Raji (cell line): ENCODE results near the gene LTA4H.

Experiments
- POLR2A ChIP-seq: IDR thresholded peaks from 2 replicates; pipeline ENCODE4 v1.6.1; 2011; ENCODE audit warnings: low read depth, low read length, control low read depth; ENCODE audit not compliant: insufficient read depth

LTA4H gene

DNA sequence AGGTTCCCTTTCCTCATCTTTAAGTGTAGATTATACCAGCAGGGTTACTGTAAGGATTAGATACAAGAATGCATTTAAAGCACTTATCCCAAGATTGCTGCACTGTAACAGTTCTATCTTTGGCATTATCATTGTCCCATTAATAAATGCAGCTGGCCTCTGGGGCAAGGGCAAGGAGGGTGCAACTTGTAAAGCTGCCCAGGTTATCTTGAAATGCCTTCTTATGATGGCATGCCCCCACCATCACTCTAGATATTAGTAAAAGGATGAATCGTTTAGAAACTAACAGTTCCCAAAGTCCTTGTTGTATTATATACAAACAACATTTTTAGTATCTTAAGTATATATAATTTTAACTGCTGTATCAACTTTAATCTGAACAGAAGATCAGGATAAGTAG lies 6.8 kb downstream of the LTA4H start:
- no peak for TF ChIP-seq POLR2A

DNA sequence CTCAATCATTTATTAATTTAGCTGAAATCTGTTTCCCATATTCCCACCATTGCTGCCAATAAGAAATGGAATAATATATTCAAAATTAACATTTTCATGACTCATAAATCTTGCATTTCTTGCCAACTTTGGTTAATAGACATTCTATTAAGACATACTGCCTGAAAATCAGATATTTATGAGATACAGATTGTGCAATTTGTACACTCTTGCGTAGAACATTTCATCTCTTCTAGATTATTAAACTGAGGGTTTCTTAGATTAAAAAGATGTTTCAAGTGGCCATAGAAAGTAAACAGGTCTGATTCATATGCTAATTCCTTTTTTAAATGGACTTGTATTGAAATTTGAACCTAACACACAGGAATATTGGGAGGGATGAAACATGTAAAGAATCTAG lies 9.1 kb downstream of the LTA4H start:
- TF ChIP-seq POLR2A = no peak

DNA sequence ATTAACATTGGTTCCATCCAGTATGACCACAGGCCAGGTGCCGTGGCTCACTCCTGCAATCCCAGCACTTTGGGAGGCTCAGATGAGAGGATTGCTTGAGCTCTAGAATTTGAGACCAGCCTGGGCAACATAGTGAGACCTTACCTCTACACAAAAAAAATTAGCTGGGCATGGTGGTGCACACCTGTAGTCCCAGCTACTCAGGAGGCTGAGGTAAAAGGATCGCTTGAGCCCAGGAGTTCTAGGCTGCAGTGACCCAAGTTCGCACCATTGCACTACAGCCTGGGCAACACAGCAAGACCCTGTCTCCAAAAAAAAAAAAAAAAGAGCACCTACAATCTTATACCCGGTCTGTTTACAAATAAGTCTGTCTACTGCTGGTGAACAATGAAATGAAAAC lies 9.9 kb downstream of the LTA4H start:
- no peak for TF ChIP-seq POLR2A

- no peak for TF ChIP-seq POLR2A
These were observed 14.9 kb downstream of the LTA4H start for GRCh38 chr12:96020314-96021003.

GRCh38 chr12:96015672-96016071 lies 19.7 kb downstream of the LTA4H start:
- TF ChIP-seq POLR2A = no peak

GRCh38 chr12:96014943-96015599 lies 20.3 kb downstream of the LTA4H start:
- no peak for TF ChIP-seq POLR2A

DNA sequence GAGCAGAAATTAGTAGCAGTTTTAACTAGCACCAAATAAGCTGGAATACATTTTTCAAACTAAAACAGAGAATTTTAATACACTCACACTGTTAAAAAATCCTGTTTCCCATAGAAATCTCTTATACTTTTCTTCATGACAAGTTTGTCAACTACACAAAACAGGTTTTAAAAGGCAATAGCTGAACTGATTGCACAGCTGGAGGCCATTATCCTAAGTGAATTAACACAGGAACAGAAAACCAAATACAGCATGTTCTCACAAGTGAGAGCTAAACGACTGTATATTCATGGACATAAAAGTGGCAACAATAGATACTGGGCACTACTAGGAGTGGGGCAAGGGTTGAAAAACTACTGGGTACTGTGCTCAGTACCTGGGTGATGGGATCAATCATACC lies 27.7 kb downstream of the LTA4H start:
- no peak for TF ChIP-seq POLR2A

- TF ChIP-seq POLR2A = no peak
These were observed 28.7 kb downstream of the LTA4H start for GRCh38 chr12:96006727-96007126.

DNA sequence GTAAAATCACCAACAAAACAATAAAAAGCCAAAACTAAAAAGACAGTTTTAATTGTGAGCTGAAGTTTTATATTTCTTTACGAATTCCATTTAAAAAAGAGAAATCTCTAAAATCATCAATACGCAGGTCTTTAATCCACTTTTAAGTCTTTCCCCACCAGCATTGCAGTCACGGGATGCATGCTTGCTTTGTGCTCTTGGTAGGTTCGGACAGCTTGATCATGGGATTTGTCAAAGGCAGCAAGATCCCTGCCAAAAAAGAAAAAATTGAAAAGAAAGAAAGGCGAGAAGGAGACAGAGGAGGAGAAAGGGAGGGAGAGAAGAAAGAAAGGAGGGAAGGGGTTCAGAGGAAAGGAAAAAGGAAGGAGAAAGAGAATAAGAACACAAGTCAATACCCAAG lies 34.5 kb downstream of the LTA4H start:
- no peak for TF ChIP-seq POLR2A

GRCh38 chr12:95999484-95999883 lies 35.9 kb downstream of the LTA4H start:
- no peak for TF ChIP-seq POLR2A

DNA sequence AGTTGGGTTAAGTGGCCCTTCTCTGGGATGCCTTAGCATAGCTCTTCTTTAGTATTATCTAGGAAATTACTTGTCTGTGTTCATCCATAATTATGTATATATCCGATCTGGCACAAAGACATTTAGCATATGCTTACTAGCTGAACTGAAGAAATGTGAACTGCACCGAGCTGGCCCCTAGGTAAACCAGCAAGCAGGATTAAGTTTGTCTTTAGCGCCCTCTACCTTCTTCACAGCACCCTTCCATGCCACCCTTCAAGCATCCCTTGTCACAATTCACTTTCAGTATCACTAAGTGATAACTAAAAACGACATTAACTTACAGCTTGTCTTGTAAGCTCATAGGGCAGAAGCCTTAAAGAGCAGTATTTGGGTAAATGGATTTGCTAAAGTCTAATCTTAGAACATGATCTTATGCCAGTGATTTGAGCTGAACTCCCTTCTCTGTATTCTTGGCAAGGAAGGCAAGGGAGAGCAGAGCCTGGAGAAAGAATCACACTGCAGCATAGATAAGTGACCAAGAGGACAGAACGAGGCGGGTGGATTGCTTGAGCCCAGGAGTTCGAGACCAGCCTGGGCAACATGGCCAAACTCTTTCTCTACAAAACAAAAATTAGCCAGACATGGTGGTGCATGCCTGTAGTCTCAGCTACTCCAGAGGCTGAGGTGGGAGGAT lies 36.6 kb downstream of the LTA4H start:
- TF ChIP-seq POLR2A = no peak

GRCh38 chr12:95997911-95998510 lies 37.4 kb downstream of the LTA4H start:
- no peak for TF ChIP-seq POLR2A

- no peak for TF ChIP-seq POLR2A
These were observed 38.1 kb downstream of the LTA4H start for GRCh38 chr12:95997276-95997675.

DNA sequence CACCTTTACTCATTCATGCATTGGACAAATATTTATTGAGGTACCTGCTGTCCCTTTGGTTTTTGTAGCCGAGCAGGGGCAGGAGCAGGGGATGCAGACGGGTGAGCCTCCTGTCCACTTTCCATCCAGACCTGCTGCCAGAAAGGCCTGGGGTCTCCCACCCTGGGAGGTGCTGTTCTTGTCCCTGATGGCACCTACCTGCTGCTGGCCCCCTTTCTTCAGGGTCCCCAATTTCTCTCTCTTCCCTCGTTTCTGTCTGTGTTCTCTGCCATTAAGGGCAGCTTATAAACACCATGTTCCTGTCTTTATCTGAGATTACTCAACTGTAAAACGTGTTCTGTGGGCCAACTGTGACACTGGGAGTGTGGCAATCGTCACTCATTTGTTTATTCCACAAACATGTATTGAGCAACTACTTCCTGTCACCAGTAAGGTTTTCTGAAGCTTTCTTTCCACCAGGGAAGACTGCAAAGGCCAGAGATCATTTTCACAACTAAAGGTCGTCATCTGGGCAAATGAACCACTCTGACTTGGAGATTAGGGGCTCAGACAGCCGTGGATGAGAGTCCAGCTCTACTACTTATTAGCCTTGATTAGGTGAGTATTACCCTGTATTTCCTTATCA lies 39.2 kb downstream of the LTA4H start, which contains the start of gene HAL:
Gene HAL (minus strand): TSS at position 311 of the 625 bp plus-strand sequence. CDS start 434 bp downstream, outside the sequence.
- no peak for TF ChIP-seq POLR2A
